Trophoblast cell (in vitro differentiated cells and primary cell): ENCODE results near the gene TINAGL1.

Experiments
- DNase-seq, 2 donors: peaks; one replicate each; pipeline ENCODE4 v3.0.0-alpha.2; 2016
- H2AFZ ChIP-seq: 2 replicates; pipeline ENCODE4 v1.6.1; 2013; ENCODE audit warnings: low read length, moderate library complexity, mild to moderate bottlenecking; ENCODE audit not compliant: insufficient read depth, poor library complexity
- H2AK5ac ChIP-seq: 2 replicates; pipeline ENCODE4 v1.6.1; 2013; ENCODE audit warnings: mild to moderate bottlenecking, low read length
- H2BK120ac ChIP-seq: 2 replicates; pipeline ENCODE4 v1.6.1; 2013; ENCODE audit warnings: low read length, mild to moderate bottlenecking, moderate library complexity; ENCODE audit not compliant: insufficient read depth, poor library complexity
- H2BK12ac ChIP-seq: 2 replicates; pipeline ENCODE4 v1.6.1; 2013; ENCODE audit warnings: mild to moderate bottlenecking, low read length, moderate library complexity
- H2BK5ac ChIP-seq: 2 replicates; pipeline ENCODE4 v1.6.1; 2013; ENCODE audit warnings: low read length, low read depth, moderate library complexity, mild to moderate bottlenecking; ENCODE audit not compliant: poor library complexity
- H3K14ac ChIP-seq: 2 replicates; pipeline ENCODE4 v1.6.1; 2013; ENCODE audit warnings: mild to moderate bottlenecking, low read length
- H3K18ac ChIP-seq: 2 replicates; pipeline ENCODE4 v1.6.1; 2013; ENCODE audit warnings: mild to moderate bottlenecking, low read length
- H3K23ac ChIP-seq: 2 replicates; pipeline ENCODE4 v1.6.1; 2013; ENCODE audit warnings: low read length
- H3K27ac ChIP-seq: 2 replicates; pipeline ENCODE4 v1.5.1; 2013; ENCODE audit warnings: low read depth, mild to moderate bottlenecking, inconsistent platforms, low read length, moderate library complexity
- H3K27me3 ChIP-seq: 2 replicates; pipeline ENCODE4 v1.6.1; 2013; ENCODE audit warnings: inconsistent platforms, mild to moderate bottlenecking, low read length, moderate library complexity; ENCODE audit not compliant: insufficient read depth
- H3K36me3 ChIP-seq, 2 experiments: 1 replicate in 1 of 2; 2 replicates in 1 of 2; pipeline ENCODE4 v1.6.1; 2013; ENCODE audit warnings: low read length in 2 of 2, mild to moderate bottlenecking in 2 of 2, moderate library complexity in 1 of 2; ENCODE audit not compliant: insufficient read depth in 2 of 2, control insufficient read depth in 1 of 2
- H3K4ac ChIP-seq: 2 replicates; pipeline ENCODE4 v1.6.1; 2013; ENCODE audit warnings: low read depth, mild to moderate bottlenecking, low read length, moderate library complexity
- H3K4me1 ChIP-seq, 2 experiments: 1 replicate in 1 of 2; 2 replicates in 1 of 2; pipeline ENCODE4 v1.6.1; 2013; ENCODE audit warnings: low read length in 2 of 2, mild to moderate bottlenecking in 2 of 2, moderate library complexity in 1 of 2; ENCODE audit not compliant: insufficient read depth in 2 of 2, control insufficient read depth in 1 of 2
- H3K4me2 ChIP-seq: 2 replicates; pipeline ENCODE4 v1.6.1; 2013; ENCODE audit warnings: inconsistent platforms, mild to moderate bottlenecking, low read length, moderate library complexity
- H3K4me3 ChIP-seq: 2 replicates; pipeline ENCODE4 v1.5.1; 2013; ENCODE audit warnings: mild to moderate bottlenecking, low read depth, low read length, inconsistent platforms
- H3K79me1 ChIP-seq: one replicate; pipeline ENCODE4 v1.6.1; 2013; ENCODE audit warnings: low read length
- H3K79me2 ChIP-seq: 2 replicates; pipeline ENCODE4 v1.6.1; 2013; ENCODE audit warnings: low read length, mild to moderate bottlenecking; ENCODE audit not compliant: control insufficient read depth, insufficient read depth, poor library complexity
- H3K9ac ChIP-seq: 2 replicates; pipeline ENCODE4 v1.6.1; 2013; ENCODE audit warnings: mild to moderate bottlenecking, low read length
- H3K9me3 ChIP-seq: 2 replicates; pipeline ENCODE4 v1.6.1; 2013; ENCODE audit warnings: low read depth, mild to moderate bottlenecking, control low read depth, inconsistent platforms, low read length; ENCODE audit not compliant: insufficient read depth
- H4K12ac ChIP-seq: 2 replicates; pipeline ENCODE4 v1.6.1; 2013; ENCODE audit warnings: low read depth, mild to moderate bottlenecking, low read length, moderate library complexity
- H4K8ac ChIP-seq: 2 replicates; pipeline ENCODE4 v1.6.1; 2013; ENCODE audit warnings: low read depth, mild to moderate bottlenecking, low read length, moderate library complexity
- H4K91ac ChIP-seq: one replicate; pipeline ENCODE4 v1.6.1; 2013; ENCODE audit warnings: low read depth, mild to moderate bottlenecking, low read length, moderate library complexity
- WGBS: extraction: QIAGEN DNeasy Blood & Tissue Kit; methylation state at CpG from one replicate; pipeline ENCODE4 v1.1.7; 2013; ENCODE audit warnings: missing lambda C conversion rate; ENCODE audit not compliant: insufficient read length, insufficient coverage; ENCODE audit errors: extremely low coverage; 5-methylcytosine and 5-hydroxymethylcytosine counted together

TINAGL1 gene

DNA sequence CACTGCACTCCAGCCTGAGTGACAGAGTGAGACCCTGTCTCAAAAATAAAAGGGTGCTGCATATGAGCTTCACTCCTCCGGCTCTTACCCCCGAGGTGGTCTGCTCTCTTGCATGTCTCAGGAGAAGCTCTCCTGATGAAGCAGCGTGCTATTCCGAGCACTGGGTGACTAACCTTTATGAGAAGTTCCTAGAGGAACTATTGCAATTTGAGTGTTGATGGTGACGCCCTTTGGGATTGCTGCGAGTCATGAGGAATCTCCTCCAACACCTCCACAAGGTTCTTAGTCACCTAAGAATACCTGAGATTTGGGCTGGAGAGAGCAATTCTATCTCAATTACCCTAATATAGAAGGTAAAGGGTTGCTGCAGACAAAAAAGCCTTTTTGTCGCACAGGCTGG, 40.8 kb upstream of the TINAGL1 start:
- Histone ChIP-seq H3K9ac (no peak overlapping the region), H3K14ac (peak overlapping the region; percentile 80), H2AK5ac (peak overlapping the region; percentile 53), H3K4me2 (no peak overlapping the region), H3K27ac (no peak overlapping the region), H3K4ac (peak overlapping the region; percentile 30), H3K79me2 (peaks cover 3% of the 10 kb centered on the region), H4K91ac (peak overlapping the region; percentile 92), H2BK5ac (no peak overlapping the region), H3K27me3 (no peaks in the 10 kb centered on the region), H4K8ac (no peak overlapping the region), H3K36me3 (no peaks in the 10 kb centered on the region), H3K4me1 (peaks cover 0 to 6% of the 10 kb centered on the region in 2 experiments), H3K79me1 (peaks cover 18% of the 10 kb centered on the region), H4K12ac (no peak overlapping the region), H3K4me3 (no peak overlapping the region), H3K18ac (no peak overlapping the region), H3K9me3 (no peaks in the 10 kb centered on the region), H3K23ac (no peak overlapping the region), H2BK120ac (peak overlapping the region; percentile 90), H2AFZ (no peak overlapping the region), H2BK12ac (peak overlapping the region; percentile 99)
- no CpG with 5 or more reads among the region's 7 CpGs for WGBS
- DNase-seq = peak; percentile 85 to 91

DNA sequence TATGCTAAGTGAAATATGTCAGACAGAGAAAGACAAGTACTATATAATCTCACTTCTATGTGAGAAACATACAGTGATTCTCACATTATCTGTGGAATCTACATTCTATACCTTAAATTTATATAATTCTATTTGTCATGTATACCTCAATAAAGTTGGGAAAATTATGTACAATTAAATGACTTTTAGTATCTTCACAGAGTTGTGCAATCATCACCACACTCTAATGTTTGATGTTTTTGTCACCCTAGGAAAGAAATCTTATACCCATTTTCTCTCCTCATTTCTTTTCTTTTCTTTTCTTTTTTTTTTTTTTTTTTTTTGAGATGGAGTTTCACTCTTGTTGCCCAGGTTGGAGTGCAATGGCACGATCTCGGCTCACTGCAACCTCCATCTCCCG, 37.0 kb upstream of the TINAGL1 start:
- Histone ChIP-seq H3K9ac (no peak overlapping the region), H3K79me2 (peaks cover 3% of the 10 kb centered on the region), H4K12ac (no peak overlapping the region), H2AFZ (no peak overlapping the region), H4K91ac (no peak overlapping the region), H3K14ac (no peak overlapping the region), H3K4me2 (no peak overlapping the region), H3K9me3 (peaks cover 6% of the 10 kb centered on the region), H2AK5ac (no peak overlapping the region), H2BK5ac (no peak overlapping the region), H3K27me3 (no peaks in the 10 kb centered on the region), H3K4ac (no peak overlapping the region), H3K79me1 (peaks cover 12% of the 10 kb centered on the region), H2BK12ac (no peak overlapping the region), H2BK120ac (no peak overlapping the region), H3K23ac (no peak overlapping the region), H3K4me3 (no peak overlapping the region), H3K36me3 (no peaks in the 10 kb centered on the region), H4K8ac (no peak overlapping the region), H3K18ac (no peak overlapping the region), H3K27ac (no peak overlapping the region), H3K4me1 (peaks cover 0 to 3% of the 10 kb centered on the region in 2 experiments)
- no CpG with 5 or more reads among the region's 3 CpGs for WGBS
- no peak for DNase-seq

DNA sequence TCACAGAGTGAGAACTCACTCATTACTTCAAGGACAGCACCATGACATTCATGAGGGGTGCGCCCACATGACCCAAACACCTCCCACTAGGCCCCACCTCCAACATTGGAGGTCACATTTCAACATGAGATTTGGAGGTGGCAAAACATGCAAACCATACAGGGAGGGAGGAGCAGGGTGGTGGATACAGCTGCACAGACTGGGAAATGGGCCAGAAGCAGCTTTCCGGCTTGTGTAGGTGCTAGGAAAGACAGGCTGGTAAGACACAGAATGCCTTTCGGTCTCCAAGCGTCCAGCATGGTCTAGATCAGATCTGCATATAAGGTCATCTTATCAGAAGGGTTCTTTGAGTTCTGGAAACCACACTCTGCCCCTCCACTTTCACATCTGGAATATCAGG, 35.1 kb upstream of the TINAGL1 start:
- H3K4me1 ChIP-seq = peaks cover 0 to 1% of the 10 kb centered on the region in 2 experiments
- peaks cover 9% of the 10 kb centered on the region for H3K9me3 ChIP-seq
- H3K18ac ChIP-seq = no peak overlapping the region
- H3K4ac ChIP-seq = no peak overlapping the region
- H3K27me3 ChIP-seq = no peaks in the 10 kb centered on the region
- no peak overlapping the region for H3K9ac ChIP-seq
- H2AK5ac ChIP-seq = no peak overlapping the region
- no peak overlapping the region for H3K27ac ChIP-seq
- H2BK12ac ChIP-seq = no peak overlapping the region
- H4K8ac ChIP-seq = no peak overlapping the region
- H3K4me3 ChIP-seq = no peak overlapping the region
- no peak overlapping the region for H3K14ac ChIP-seq
- DNase-seq = no peak
- H2BK5ac ChIP-seq = no peak overlapping the region
- H2AFZ ChIP-seq = no peak overlapping the region
- H4K12ac ChIP-seq = no peak overlapping the region
- WGBS = no CpG with 5 or more reads among the region's 4 CpGs
- peaks cover 3% of the 10 kb centered on the region for H3K79me1 ChIP-seq
- no peaks in the 10 kb centered on the region for H3K36me3 ChIP-seq
- H3K4me2 ChIP-seq = no peak overlapping the region
- H3K79me2 ChIP-seq = peaks cover 1% of the 10 kb centered on the region
- H4K91ac ChIP-seq = no peak overlapping the region
- no peak overlapping the region for H3K23ac ChIP-seq
- no peak overlapping the region for H2BK120ac ChIP-seq

DNA sequence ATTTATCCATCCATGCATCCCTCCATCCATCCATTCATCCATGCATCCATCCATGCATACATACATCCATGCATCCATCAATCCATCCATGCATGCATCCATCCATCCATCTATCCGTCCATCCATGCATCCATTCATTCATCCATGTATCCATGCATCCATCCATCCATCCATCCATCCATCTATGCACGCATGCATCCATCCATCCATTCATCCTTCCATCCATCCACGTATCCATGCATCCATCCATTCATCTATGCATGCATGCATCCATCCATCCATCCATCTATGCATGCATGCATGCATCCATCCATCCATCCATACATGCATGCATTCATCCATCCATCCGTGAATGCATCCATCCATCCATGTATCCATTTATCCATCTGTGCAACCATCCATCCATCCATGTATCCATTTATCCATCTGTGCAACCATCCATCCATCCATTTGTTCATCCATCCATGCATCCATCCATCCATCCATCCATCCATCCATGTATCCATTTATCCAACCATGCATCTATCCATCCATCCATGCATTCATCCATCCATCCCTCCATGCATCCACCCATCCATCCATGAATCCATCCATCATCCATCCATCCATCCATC, 30.3 kb upstream of the TINAGL1 start:
- Histone ChIP-seq H3K36me3 (no peaks in the 10 kb centered on the region), H3K79me2 (no peaks in the 10 kb centered on the region), H3K27me3 (no peaks in the 10 kb centered on the region), H3K18ac (no peak overlapping the region), H4K12ac (no peak overlapping the region), H4K8ac (no peak overlapping the region), H3K4me2 (no peak overlapping the region), H3K14ac (no peak overlapping the region), H3K27ac (no peak overlapping the region), H2BK12ac (no peak overlapping the region), H3K4me1 (peaks cover 0 to 13% of the 10 kb centered on the region in 2 experiments), H3K23ac (no peak overlapping the region), H3K4ac (no peak overlapping the region), H2AK5ac (no peak overlapping the region), H4K91ac (no peak overlapping the region), H3K9me3 (peaks cover 12% of the 10 kb centered on the region), H2AFZ (no peak overlapping the region), H3K79me1 (peaks cover 8% of the 10 kb centered on the region), H3K4me3 (no peak overlapping the region), H2BK5ac (no peak overlapping the region), H2BK120ac (no peak overlapping the region), H3K9ac (no peak overlapping the region)
- no CpG with 5 or more reads among the region's 4 CpGs for WGBS
- no peak for DNase-seq
